GM23338 (cell line): ENCODE measurements around the gene HNRNPK. TPM values are rescaled to one million over a fixed set of nuclear protein-coding genes. Genes with fewer than 3 reads are reported as not detected.

ENCODE experiments used
- ATAC-seq: fragments of 200-7000 bp; cut with Tn5 transposase; 3 replicates; pipeline ENCODE4 v1.9.1; 2020
- DNase-seq: peaks from one replicate; pipeline ENCODE4 v3.0.0-alpha.2; 2015; ENCODE audit warnings: low spot score
- H2AFZ ChIP-seq: fragments of 200-600 bp; sonication (generic); 2 replicates; pipeline ENCODE4 v1.8.0; 2016; ENCODE audit warnings: antibody characterized with exemption, mild to moderate bottlenecking, moderate library complexity
- H3F3A ChIP-seq: fragments of 200-600 bp; sonication (generic); replicated peaks from 2 replicates; pipeline ENCODE4 v1.8.0; 2017; ENCODE audit warnings: antibody characterized with exemption, mixed run types, low read depth
- H3K27ac ChIP-seq: fragments of 200-600 bp; sonication (generic); 2 replicates; pipeline ENCODE4 v1.6.1; 2016; ENCODE audit warnings: low read depth
- H3K27me3 ChIP-seq: fragments of 200-600 bp; sonication (generic); 2 replicates; pipeline ENCODE4 v1.8.0; 2016; ENCODE audit warnings: mild to moderate bottlenecking, mixed run types, moderate library complexity; ENCODE audit not compliant: insufficient read depth
- H3K36me3 ChIP-seq: fragments of 200-600 bp; sonication (generic); 2 replicates; pipeline ENCODE4 v1.8.0; 2016; ENCODE audit warnings: mild to moderate bottlenecking; ENCODE audit not compliant: insufficient read depth
- H3K4me1 ChIP-seq: fragments of 200-600 bp; sonication (generic); 2 replicates; pipeline ENCODE4 v1.8.0; 2016; ENCODE audit warnings: mild to moderate bottlenecking, moderate library complexity; ENCODE audit not compliant: insufficient read depth
- H3K4me2 ChIP-seq: fragments of 200-600 bp; sonication (generic); 2 replicates; pipeline ENCODE4 v1.7.1; 2017; ENCODE audit warnings: mixed run types
- H3K4me3 ChIP-seq: fragments of 200-600 bp; sonication (generic); 2 replicates; pipeline ENCODE4 v1.6.1; 2016; ENCODE audit warnings: mixed run types
- H3K79me2 ChIP-seq: fragments of 200-600 bp; sonication (generic); replicated peaks from 2 replicates; pipeline ENCODE4 v1.8.0; 2017; ENCODE audit warnings: mild to moderate bottlenecking; ENCODE audit not compliant: insufficient read depth
- H3K9me2 ChIP-seq: fragments of 200-600 bp; sonication (generic); 2 replicates; pipeline ENCODE4 v1.8.0; 2017; ENCODE audit not compliant: insufficient read depth
- H4K20me1 ChIP-seq: fragments of 200-600 bp; sonication (generic); replicated peaks from 2 replicates; pipeline ENCODE4 v1.8.0; 2017; ENCODE audit warnings: mild to moderate bottlenecking; ENCODE audit not compliant: insufficient read depth
- H3K27ac Mint-ChIP-seq: 2 replicates; pipeline ENCODE4 v1.8.0; 2020; ENCODE audit warnings: inconsistent platforms, mild to moderate bottlenecking, moderate library complexity, mixed read lengths
- H3K27me3 Mint-ChIP-seq: 3 replicates; pipeline ENCODE4 v1.8.0; 2022; ENCODE audit warnings: low read depth, mild to moderate bottlenecking, moderate library complexity, mixed read lengths, inconsistent platforms; ENCODE audit not compliant: insufficient read depth, poor library complexity
- H3K36me3 Mint-ChIP-seq: 3 replicates; pipeline ENCODE4 v1.8.0; 2021; ENCODE audit warnings: low read depth, mild to moderate bottlenecking, inconsistent platforms, moderate library complexity, mixed read lengths
- H3K4me1 Mint-ChIP-seq: 3 replicates; pipeline ENCODE4 v1.8.0; 2020; ENCODE audit warnings: mild to moderate bottlenecking, inconsistent platforms, mixed read lengths
- H3K4me3 Mint-ChIP-seq: 3 replicates; pipeline ENCODE4 v1.8.0; 2021; ENCODE audit warnings: moderate library complexity, mild to moderate bottlenecking, inconsistent platforms, mixed read lengths
- H3K9me3 Mint-ChIP-seq: 3 replicates; pipeline ENCODE4 v1.8.0; 2020; ENCODE audit warnings: moderate library complexity, mild to moderate bottlenecking, inconsistent platforms, mixed read lengths
- CREB1 ChIP-seq: fragments of 250-450 bp; sonication (Bioruptor Pico); IDR thresholded peaks from 2 replicates; pipeline ENCODE4 v1.5.0; 2020; ENCODE audit warnings: low read depth, mild to moderate bottlenecking, moderate library complexity
- EZH2 ChIP-seq: fragments of 200-600 bp; sonication (generic); IDR thresholded peaks from one replicate; pipeline ENCODE4 v1.8.0; 2017; ENCODE audit warnings: antibody characterized with exemption, mild to moderate bottlenecking, low read depth; ENCODE audit not compliant: unreplicated experiment
- EZH2phosphoT487 ChIP-seq: fragments of 200-600 bp; sonication (generic); IDR thresholded peaks from one replicate; pipeline ENCODE4 v1.8.1; 2018; ENCODE audit warnings: antibody characterized with exemption; ENCODE audit not compliant: unreplicated experiment
- JUNB ChIP-seq: IDR thresholded peaks from one replicate; pipeline ENCODE4 v1.6.1; 2016; ENCODE audit warnings: antibody characterized with exemption; ENCODE audit not compliant: unreplicated experiment
- NANOG ChIP-seq: IDR thresholded peaks from 2 replicates; pipeline ENCODE4 v1.6.1; 2016; ENCODE audit warnings: antibody characterized with exemption, borderline replicate concordance
- POLR2AphosphoS5 ChIP-seq: IDR thresholded peaks from 2 replicates; pipeline ENCODE4 v1.6.1; 2016; ENCODE audit warnings: antibody characterized with exemption, low read depth
- STAT1 ChIP-seq: IDR thresholded peaks from one replicate; pipeline ENCODE4 v1.6.1; 2016; ENCODE audit warnings: antibody characterized with exemption; ENCODE audit not compliant: unreplicated experiment
- ZNF114 ChIP-seq: fragments of 250-450 bp; sonication (Bioruptor Pico); IDR thresholded peaks from 2 replicates; pipeline ENCODE4 v1.5.0; 2020; ENCODE audit warnings: mild to moderate bottlenecking, moderate library complexity
- ZNF331 ChIP-seq: fragments of 250-450 bp; sonication (Bioruptor Pico); IDR thresholded peaks from 2 replicates; pipeline ENCODE4 v1.5.0; 2020; ENCODE audit warnings: low read depth, mild to moderate bottlenecking, moderate library complexity
- polyA plus RNA-seq: library from polyadenylated mRNA; unstranded; fragments of >200 nt; fragmentation: Nextera tagmentation; extraction: Ambion mirVana; gene quantifications from 2 replicates; pipeline ENCODE4 v1.2.1, GENCODE V29; 2016
- total RNA-seq: library from RNA; depleted of rRNA; stranded (reverse); fragments of >200 nt; shearing (Covaris generic); gene quantifications from 2 replicates; pipeline ENCODE4 v1.2.3, GENCODE V29; 2014
- TF ChIP-seq, protein P1 (sequence below): IDR thresholded peaks from one replicate; pipeline ENCODE4 v1.6.1; 2018; ENCODE audit warnings: antibody characterized with exemption; ENCODE audit not compliant: unreplicated experiment
- TF ChIP-seq, protein P2 (sequence below): IDR thresholded peaks from 2 replicates; pipeline ENCODE4 v1.6.1; 2016; ENCODE audit warnings: antibody characterized with exemption
- TF ChIP-seq, protein P3 (sequence below): fragments of 250-450 bp; sonication (Bioruptor Pico); IDR thresholded peaks from 2 replicates; pipeline ENCODE4 v1.5.0; 2020; ENCODE audit warnings: mild to moderate bottlenecking, moderate library complexity
- TF ChIP-seq, protein P4 (sequence below), 2 experiments: fragments of 200-600 bp in 1 of 2; sonication (generic) in 1 of 2; conservative IDR thresholded peaks; 2 replicates each; pipeline versions ENCODE4 v1.5.1 to v1.6.1; 2016 to 2017; ENCODE audit warnings: antibody characterized with exemption in 2 of 2, low read depth in 2 of 2, mild to moderate bottlenecking in 2 of 2, moderate library complexity in 1 of 2

HNRNPK gene
- total and polyA plus RNA-seq, 2 experiments from 2014 or later, result 417 to 1,083 TPM

DNA sequence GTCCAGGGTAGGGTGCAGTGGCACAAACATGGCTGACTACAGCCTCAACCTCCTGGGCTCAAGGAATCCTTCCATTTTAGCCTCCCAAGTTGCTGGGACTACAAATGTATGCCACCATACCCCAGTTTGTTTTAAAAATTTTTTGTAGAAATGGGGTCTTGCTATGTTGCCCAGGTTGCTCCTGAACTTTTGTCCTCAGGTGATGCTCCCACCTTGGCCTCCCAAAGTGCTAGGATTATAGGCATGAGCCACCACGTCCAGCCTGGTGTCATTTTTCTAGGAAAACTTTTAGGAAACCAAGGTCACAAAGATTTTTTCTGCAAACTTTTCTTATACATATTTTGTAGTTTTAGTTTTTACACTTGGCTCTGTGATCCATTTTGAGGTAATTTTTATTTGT lies 11.3 kb upstream of the HNRNPK start:
- Histone ChIP-seq H3K36me3 (no peaks in the 10 kb centered on the region), H3F3A (no peaks in the 10 kb centered on the region), H3K27me3 (no peaks in the 10 kb centered on the region), H3K9me2 (no peaks in the 10 kb centered on the region), H4K20me1 (peaks cover 47% of the 10 kb centered on the region), H3K4me3 (no peak overlapping the region), H3K27ac (no peak overlapping the region), H3K4me1 (no peaks in the 10 kb centered on the region), H3K79me2 (peaks cover 97% of the 10 kb centered on the region), H2AFZ (no peak overlapping the region), H3K4me2 (no peak overlapping the region)
- Mint-ChIP-seq H3K4me1 (peaks cover 4% of the 10 kb centered on the region), H3K36me3 (peaks cover 26% of the 10 kb centered on the region), H3K27me3 (no peaks in the 10 kb centered on the region), H3K4me3 (no peak overlapping the region), H3K27ac (no peak overlapping the region), H3K9me3 (no peaks in the 10 kb centered on the region)
- DNase-seq (no peak), ATAC-seq (no peak)
- TF ChIP-seq STAT1 (no peak), JUNB (no peak), POLR2AphosphoS5 (no peak), NANOG (no peak), EZH2 (no peak), ZNF114 (CRISPR knock-in tag) (no peak), EZH2phosphoT487 (no peak), ZNF331 (CRISPR knock-in tag) (no peak), CREB1 (no peak)
- TF ChIP-seq, protein P1, sequence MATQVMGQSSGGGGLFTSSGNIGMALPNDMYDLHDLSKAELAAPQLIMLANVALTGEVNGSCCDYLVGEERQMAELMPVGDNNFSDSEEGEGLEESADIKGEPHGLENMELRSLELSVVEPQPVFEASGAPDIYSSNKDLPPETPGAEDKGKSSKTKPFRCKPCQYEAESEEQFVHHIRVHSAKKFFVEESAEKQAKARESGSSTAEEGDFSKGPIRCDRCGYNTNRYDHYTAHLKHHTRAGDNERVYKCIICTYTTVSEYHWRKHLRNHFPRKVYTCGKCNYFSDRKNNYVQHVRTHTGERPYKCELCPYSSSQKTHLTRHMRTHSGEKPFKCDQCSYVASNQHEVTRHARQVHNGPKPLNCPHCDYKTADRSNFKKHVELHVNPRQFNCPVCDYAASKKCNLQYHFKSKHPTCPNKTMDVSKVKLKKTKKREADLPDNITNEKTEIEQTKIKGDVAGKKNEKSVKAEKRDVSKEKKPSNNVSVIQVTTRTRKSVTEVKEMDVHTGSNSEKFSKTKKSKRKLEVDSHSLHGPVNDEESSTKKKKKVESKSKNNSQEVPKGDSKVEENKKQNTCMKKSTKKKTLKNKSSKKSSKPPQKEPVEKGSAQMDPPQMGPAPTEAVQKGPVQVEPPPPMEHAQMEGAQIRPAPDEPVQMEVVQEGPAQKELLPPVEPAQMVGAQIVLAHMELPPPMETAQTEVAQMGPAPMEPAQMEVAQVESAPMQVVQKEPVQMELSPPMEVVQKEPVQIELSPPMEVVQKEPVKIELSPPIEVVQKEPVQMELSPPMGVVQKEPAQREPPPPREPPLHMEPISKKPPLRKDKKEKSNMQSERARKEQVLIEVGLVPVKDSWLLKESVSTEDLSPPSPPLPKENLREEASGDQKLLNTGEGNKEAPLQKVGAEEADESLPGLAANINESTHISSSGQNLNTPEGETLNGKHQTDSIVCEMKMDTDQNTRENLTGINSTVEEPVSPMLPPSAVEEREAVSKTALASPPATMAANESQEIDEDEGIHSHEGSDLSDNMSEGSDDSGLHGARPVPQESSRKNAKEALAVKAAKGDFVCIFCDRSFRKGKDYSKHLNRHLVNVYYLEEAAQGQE, result no peak
- TF ChIP-seq, protein P2, sequence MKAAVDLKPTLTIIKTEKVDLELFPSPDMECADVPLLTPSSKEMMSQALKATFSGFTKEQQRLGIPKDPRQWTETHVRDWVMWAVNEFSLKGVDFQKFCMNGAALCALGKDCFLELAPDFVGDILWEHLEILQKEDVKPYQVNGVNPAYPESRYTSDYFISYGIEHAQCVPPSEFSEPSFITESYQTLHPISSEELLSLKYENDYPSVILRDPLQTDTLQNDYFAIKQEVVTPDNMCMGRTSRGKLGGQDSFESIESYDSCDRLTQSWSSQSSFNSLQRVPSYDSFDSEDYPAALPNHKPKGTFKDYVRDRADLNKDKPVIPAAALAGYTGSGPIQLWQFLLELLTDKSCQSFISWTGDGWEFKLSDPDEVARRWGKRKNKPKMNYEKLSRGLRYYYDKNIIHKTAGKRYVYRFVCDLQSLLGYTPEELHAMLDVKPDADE, result no peak
- TF ChIP-seq, protein P3, sequence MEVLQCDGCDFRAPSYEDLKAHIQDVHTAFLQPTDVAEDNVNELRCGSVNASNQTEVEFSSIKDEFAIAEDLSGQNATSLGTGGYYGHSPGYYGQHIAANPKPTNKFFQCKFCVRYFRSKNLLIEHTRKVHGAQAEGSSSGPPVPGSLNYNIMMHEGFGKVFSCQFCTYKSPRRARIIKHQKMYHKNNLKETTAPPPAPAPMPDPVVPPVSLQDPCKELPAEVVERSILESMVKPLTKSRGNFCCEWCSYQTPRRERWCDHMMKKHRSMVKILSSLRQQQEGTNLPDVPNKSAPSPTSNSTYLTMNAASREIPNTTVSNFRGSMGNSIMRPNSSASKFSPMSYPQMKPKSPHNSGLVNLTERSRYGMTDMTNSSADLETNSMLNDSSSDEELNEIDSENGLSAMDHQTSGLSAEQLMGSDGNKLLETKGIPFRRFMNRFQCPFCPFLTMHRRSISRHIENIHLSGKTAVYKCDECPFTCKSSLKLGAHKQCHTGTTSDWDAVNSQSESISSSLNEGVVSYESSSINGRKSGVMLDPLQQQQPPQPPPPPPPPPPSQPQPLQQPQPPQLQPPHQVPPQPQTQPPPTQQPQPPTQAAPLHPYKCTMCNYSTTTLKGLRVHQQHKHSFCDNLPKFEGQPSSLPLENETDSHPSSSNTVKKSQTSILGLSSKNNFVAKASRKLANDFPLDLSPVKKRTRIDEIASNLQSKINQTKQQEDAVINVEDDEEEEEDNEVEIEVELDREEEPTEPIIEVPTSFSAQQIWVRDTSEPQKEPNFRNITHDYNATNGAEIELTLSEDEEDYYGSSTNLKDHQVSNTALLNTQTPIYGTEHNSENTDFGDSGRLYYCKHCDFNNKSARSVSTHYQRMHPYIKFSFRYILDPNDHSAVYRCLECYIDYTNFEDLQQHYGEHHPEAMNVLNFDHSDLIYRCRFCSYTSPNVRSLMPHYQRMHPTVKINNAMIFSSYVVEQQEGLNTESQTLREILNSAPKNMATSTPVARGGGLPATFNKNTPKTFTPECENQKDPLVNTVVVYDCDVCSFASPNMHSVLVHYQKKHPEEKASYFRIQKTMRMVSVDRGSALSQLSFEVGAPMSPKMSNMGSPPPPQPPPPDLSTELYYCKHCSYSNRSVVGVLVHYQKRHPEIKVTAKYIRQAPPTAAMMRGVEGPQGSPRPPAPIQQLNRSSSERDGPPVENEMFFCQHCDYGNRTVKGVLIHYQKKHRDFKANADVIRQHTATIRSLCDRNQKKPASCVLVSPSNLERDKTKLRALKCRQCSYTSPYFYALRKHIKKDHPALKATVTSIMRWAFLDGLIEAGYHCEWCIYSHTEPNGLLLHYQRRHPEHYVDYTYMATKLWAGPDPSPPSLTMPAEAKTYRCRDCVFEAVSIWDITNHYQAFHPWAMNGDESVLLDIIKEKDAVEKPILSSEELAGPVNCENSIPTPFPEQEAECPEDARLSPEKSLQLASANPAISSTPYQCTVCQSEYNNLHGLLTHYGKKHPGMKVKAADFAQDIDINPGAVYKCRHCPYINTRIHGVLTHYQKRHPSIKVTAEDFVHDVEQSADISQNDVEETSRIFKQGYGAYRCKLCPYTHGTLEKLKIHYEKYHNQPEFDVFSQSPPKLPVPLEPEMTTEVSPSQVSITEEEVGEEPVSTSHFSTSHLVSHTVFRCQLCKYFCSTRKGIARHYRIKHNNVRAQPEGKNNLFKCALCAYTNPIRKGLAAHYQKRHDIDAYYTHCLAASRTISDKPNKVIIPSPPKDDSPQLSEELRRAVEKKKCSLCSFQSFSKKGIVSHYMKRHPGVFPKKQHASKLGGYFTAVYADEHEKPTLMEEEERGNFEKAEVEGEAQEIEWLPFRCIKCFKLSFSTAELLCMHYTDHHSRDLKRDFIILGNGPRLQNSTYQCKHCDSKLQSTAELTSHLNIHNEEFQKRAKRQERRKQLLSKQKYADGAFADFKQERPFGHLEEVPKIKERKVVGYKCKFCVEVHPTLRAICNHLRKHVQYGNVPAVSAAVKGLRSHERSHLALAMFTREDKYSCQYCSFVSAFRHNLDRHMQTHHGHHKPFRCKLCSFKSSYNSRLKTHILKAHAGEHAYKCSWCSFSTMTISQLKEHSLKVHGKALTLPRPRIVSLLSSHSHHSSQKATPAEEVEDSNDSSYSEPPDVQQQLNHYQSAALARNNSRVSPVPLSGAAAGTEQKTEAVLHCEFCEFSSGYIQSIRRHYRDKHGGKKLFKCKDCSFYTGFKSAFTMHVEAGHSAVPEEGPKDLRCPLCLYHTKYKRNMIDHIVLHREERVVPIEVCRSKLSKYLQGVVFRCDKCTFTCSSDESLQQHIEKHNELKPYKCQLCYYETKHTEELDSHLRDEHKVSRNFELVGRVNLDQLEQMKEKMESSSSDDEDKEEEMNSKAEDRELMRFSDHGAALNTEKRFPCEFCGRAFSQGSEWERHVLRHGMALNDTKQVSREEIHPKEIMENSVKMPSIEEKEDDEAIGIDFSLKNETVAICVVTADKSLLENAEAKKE (CRISPR knock-in tag), result no peak
- TF ChIP-seq, protein P4, sequence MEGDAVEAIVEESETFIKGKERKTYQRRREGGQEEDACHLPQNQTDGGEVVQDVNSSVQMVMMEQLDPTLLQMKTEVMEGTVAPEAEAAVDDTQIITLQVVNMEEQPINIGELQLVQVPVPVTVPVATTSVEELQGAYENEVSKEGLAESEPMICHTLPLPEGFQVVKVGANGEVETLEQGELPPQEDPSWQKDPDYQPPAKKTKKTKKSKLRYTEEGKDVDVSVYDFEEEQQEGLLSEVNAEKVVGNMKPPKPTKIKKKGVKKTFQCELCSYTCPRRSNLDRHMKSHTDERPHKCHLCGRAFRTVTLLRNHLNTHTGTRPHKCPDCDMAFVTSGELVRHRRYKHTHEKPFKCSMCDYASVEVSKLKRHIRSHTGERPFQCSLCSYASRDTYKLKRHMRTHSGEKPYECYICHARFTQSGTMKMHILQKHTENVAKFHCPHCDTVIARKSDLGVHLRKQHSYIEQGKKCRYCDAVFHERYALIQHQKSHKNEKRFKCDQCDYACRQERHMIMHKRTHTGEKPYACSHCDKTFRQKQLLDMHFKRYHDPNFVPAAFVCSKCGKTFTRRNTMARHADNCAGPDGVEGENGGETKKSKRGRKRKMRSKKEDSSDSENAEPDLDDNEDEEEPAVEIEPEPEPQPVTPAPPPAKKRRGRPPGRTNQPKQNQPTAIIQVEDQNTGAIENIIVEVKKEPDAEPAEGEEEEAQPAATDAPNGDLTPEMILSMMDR (conservative IDR thresholded peaks at IDR 0.05; ENCODE audit: low read depth in 2 of 2), result no peak
